IMR-90 (cell line): Measurements from ENCODE around the gene MAP6. TPM values are rescaled to one million over a fixed set of nuclear protein-coding genes. Genes with fewer than 3 reads are reported as not detected.

Source experiments
- ATAC-seq: fragments of 200-7000 bp; cut with Tn5 transposase; 2 replicates; pipeline ENCODE4 v1.9.1; 2020; ENCODE audit warnings: low read depth, mild to moderate bottlenecking, moderate library complexity
- BruUV-seq: library from RNA; stranded (reverse); fragments of 400-500 nt; replicated peaks from 2 replicates; lab custom pipeline; 2021; lab: Mats Ljungman, UMichigan
- CTCF ChIA-PET: fragments of 300-600 bp; formaldehyde crosslinking; extraction: SDS; loops from one replicate; lab custom pipeline; 2021; ENCODE audit warnings: antibody characterized with exemption; lab: Yijun Ruan, JAX
- POLR2A ChIA-PET: fragments of 300-600 bp; sonication (Branson Sonifier 250); formaldehyde crosslinking; loops from one replicate; lab custom pipeline; 2022; ENCODE audit warnings: antibody characterized with exemption; ENCODE audit not compliant: unreplicated experiment; lab: Charles Lee
- DNase-seq: peaks from one replicate; pipeline ENCODE4 v3.0.0; 2013
- H2AFZ ChIP-seq: replicated peaks from 2 replicates; pipeline ENCODE3; 2013; ENCODE audit warnings: low read length, mild to moderate bottlenecking; ENCODE audit not compliant: poor library complexity
- H2AK5ac ChIP-seq: 2 replicates; pipeline ENCODE4 v1.6.1; 2013; ENCODE audit warnings: low read depth, low read length, inconsistent platforms
- H2AK9ac ChIP-seq: replicated peaks from 2 replicates; pipeline ENCODE3; 2013; ENCODE audit warnings: mild to moderate bottlenecking, low read depth, low read length, moderate library complexity; ENCODE audit not compliant: poor library complexity
- H2BK120ac ChIP-seq: 2 replicates; pipeline ENCODE4 v1.6.1; 2013; ENCODE audit warnings: low read depth, low read length, inconsistent platforms
- H2BK15ac ChIP-seq: 3 replicates; pipeline ENCODE4 v1.6.1; 2013; ENCODE audit warnings: low read depth, low read length, inconsistent platforms
- H2BK20ac ChIP-seq: 2 replicates; pipeline ENCODE4 v1.6.1; 2013; ENCODE audit warnings: low read depth, mild to moderate bottlenecking, inconsistent platforms, low read length, moderate library complexity
- H2BK5ac ChIP-seq: 2 replicates; pipeline ENCODE4 v1.6.1; 2013; ENCODE audit warnings: mild to moderate bottlenecking, low read depth, low read length, inconsistent platforms; ENCODE audit not compliant: poor library complexity, severe bottlenecking
- H3K14ac ChIP-seq: replicated peaks from 2 replicates; pipeline ENCODE4 v1.6.1; 2013; ENCODE audit warnings: low read depth, low read length, inconsistent platforms
- H3K18ac ChIP-seq: 2 replicates; pipeline ENCODE4 v1.6.1; 2013; ENCODE audit warnings: low read depth, low read length, control low read depth
- H3K23ac ChIP-seq: 2 replicates; pipeline ENCODE4 v1.6.1; 2013; ENCODE audit warnings: low read depth, low read length, inconsistent platforms
- H3K27ac ChIP-seq: 2 replicates; pipeline ENCODE4 v1.5.1; 2013; ENCODE audit warnings: mild to moderate bottlenecking, control low read depth, low read length; ENCODE audit not compliant: insufficient read depth
- H3K27me3 ChIP-seq: 2 replicates; pipeline ENCODE4 v1.6.1; 2013; ENCODE audit warnings: low read length; ENCODE audit not compliant: control insufficient read depth, insufficient read depth
- H3K36me3 ChIP-seq: 2 replicates; pipeline ENCODE4 v1.6.1; 2013; ENCODE audit warnings: low read length, mixed read lengths; ENCODE audit not compliant: control insufficient read depth, insufficient read depth
- H3K4ac ChIP-seq: 2 replicates; pipeline ENCODE4 v1.6.1; 2013; ENCODE audit warnings: low read depth, low read length, inconsistent platforms
- H3K4me1 ChIP-seq: 2 replicates; pipeline ENCODE4 v1.6.1; 2013; ENCODE audit warnings: low read length, mixed read lengths; ENCODE audit not compliant: control insufficient read depth, insufficient read depth
- H3K4me2 ChIP-seq: 2 replicates; pipeline ENCODE4 v1.6.1; 2013; ENCODE audit warnings: low read depth, mild to moderate bottlenecking, control low read depth, low read length, moderate library complexity
- H3K4me3 ChIP-seq: 2 replicates; pipeline ENCODE4 v1.5.1; 2013; ENCODE audit warnings: low read depth, mild to moderate bottlenecking, control low read depth, low read length, moderate library complexity; ENCODE audit not compliant: insufficient read depth
- H3K56ac ChIP-seq: 2 replicates; pipeline ENCODE4 v1.6.1; 2013; ENCODE audit warnings: low read length, inconsistent platforms; ENCODE audit not compliant: insufficient read depth; ENCODE audit errors: extremely low read depth
- H3K79me1 ChIP-seq, 2 experiments: 2 replicates each; pipeline ENCODE4 v1.6.1; 2013; ENCODE audit warnings: low read length in 2 of 2, inconsistent platforms in 1 of 2, low read depth in 1 of 2
- H3K9ac ChIP-seq: 2 replicates; pipeline ENCODE4 v1.6.1; 2013; ENCODE audit warnings: low read depth, low read length, control low read depth
- H3K9me1 ChIP-seq: 2 replicates; pipeline ENCODE4 v1.6.1; 2013; ENCODE audit warnings: low read length, inconsistent platforms; ENCODE audit not compliant: insufficient read depth
- H3K9me3 ChIP-seq: 2 replicates; pipeline ENCODE4 v1.6.1; 2013; ENCODE audit warnings: low read length; ENCODE audit not compliant: control insufficient read depth, insufficient read depth
- H4K20me1 ChIP-seq: 2 replicates; pipeline ENCODE4 v1.6.1; 2013; ENCODE audit warnings: low read length, inconsistent platforms; ENCODE audit not compliant: insufficient read depth
- H4K5ac ChIP-seq: 2 replicates; pipeline ENCODE4 v1.6.1; 2013; ENCODE audit warnings: mild to moderate bottlenecking, low read depth, low read length, control low read depth
- H4K8ac ChIP-seq, 2 experiments: 2 replicates each; pipeline ENCODE4 v1.6.1; 2013; ENCODE audit warnings: low read depth in 2 of 2, low read length in 2 of 2, control low read depth in 1 of 2, inconsistent platforms in 1 of 2
- H4K91ac ChIP-seq: 2 replicates; pipeline ENCODE4 v1.6.1; 2013; ENCODE audit warnings: low read depth, low read length, inconsistent platforms; ENCODE audit not compliant: insufficient read depth
- BHLHE40 ChIP-seq: fragments of 150-350 bp; IDR thresholded peaks from 2 replicates; pipeline ENCODE4 v1.6.1; 2016; ENCODE audit warnings: mild to moderate bottlenecking, low read depth, low read length
- CEBPB ChIP-seq: IDR thresholded peaks from 2 replicates; pipeline ENCODE4 v1.6.1; 2012; ENCODE audit warnings: low read depth, low read length, improper control_type of control experiment
- CHD1 ChIP-seq: IDR thresholded peaks from 2 replicates; pipeline ENCODE4 v1.6.1; 2012; ENCODE audit warnings: low read depth, low read length, improper control_type of control experiment
- ELK1 ChIP-seq: fragments of 150-350 bp; IDR thresholded peaks from 2 replicates; pipeline ENCODE4 v1.6.1; 2016; ENCODE audit warnings: low read depth, mild to moderate bottlenecking, low read length, moderate library complexity, borderline replicate concordance
- FOS ChIP-seq: fragments of 150-350 bp; IDR thresholded peaks from 2 replicates; pipeline ENCODE4 v1.6.1; 2016; ENCODE audit warnings: low read depth, low read length
- MAFK ChIP-seq: IDR thresholded peaks from 2 replicates; pipeline ENCODE4 v1.6.1; 2012; ENCODE audit warnings: low read depth, low read length, improper control_type of control experiment
- MAZ ChIP-seq: IDR thresholded peaks from 2 replicates; pipeline ENCODE4 v1.6.1; 2012; ENCODE audit warnings: low read depth, mild to moderate bottlenecking, low read length, improper control_type of control experiment, moderate library complexity, borderline replicate concordance
- MXI1 ChIP-seq: IDR thresholded peaks from 2 replicates; pipeline ENCODE4 v1.6.1; 2012; ENCODE audit warnings: low read depth, mild to moderate bottlenecking, low read length, moderate library complexity, borderline replicate concordance
- POLR2A ChIP-seq: IDR thresholded peaks from 2 replicates; pipeline ENCODE4 v1.6.1; 2012; ENCODE audit warnings: mild to moderate bottlenecking, low read depth, low read length
- RAD21 ChIP-seq: IDR thresholded peaks from 2 replicates; pipeline ENCODE4 v1.6.1; 2012; ENCODE audit warnings: low read length, improper control_type of control experiment
- RFX5 ChIP-seq: IDR thresholded peaks from 2 replicates; pipeline ENCODE4 v1.8.0; 2012; ENCODE audit warnings: low read depth, mild to moderate bottlenecking, low read length, moderate library complexity
- SMC3 ChIP-seq: fragments of 150-350 bp; IDR thresholded peaks from 2 replicates; pipeline ENCODE4 v1.6.1; 2016; ENCODE audit warnings: low read depth, mild to moderate bottlenecking, antibody characterized with exemption, low read length, moderate library complexity
- USF2 ChIP-seq: fragments of 150-350 bp; IDR thresholded peaks from 2 replicates; pipeline ENCODE4 v1.6.1; 2017; ENCODE audit warnings: mild to moderate bottlenecking, antibody characterized with exemption, low read length, low read depth
- WGBS, 2 experiments: methylation state at CpG; one replicate each; pipeline versions ENCODE4 v1.1.5 to v1.1.7; 2013; ENCODE audit warnings: missing lambda C conversion rate in 2 of 2; ENCODE audit not compliant: insufficient read length in 1 of 2; ENCODE audit errors: extremely low coverage in 2 of 2; 5-methylcytosine and 5-hydroxymethylcytosine counted together
- dilution Hi-C: fragments of 300-500 bp; cut with HindIII; formaldehyde crosslinking; loops from one replicate; pipeline ENCODE4 v1.14.3; 2018; ENCODE audit warnings: low sequenced_read_pairs; ENCODE audit not compliant: unreplicated experiment
- in situ Hi-C: fragments of 300-500 bp; cut with MboI; formaldehyde crosslinking; loops from 3 replicates; pipeline ENCODE4 v1.14.3; 2019; ENCODE audit warnings: low sequenced_read_pairs, inconsistent platforms, mixed read lengths
- intact Hi-C: fragments of 100-400 bp; cut with micrococcal nuclease; formaldehyde crosslinking; loops from 2 replicates; pipeline ENCODE4 v1.10.0; 2022
- polyA plus RNA-seq, 3 experiments: library from polyadenylated mRNA; depleted of rRNA; stranded (reverse); fragments of >200 nt; gene quantifications; 2 replicates each; pipeline ENCODE4 v1.2.3, GENCODE V29; 2012; ENCODE audit warnings: low replicate concordance in 1 of 3
- total RNA-seq: library from RNA; depleted of rRNA; stranded (reverse); fragments of >200 nt; gene quantifications from 2 replicates; pipeline ENCODE4 v1.2.3, GENCODE V29; 2012

The MAP6 gene
- total and polyA plus RNA-seq, 2 of the 4 experiments (the other 2 are of a cell fraction) = 3.0 to 3.4 TPM

GRCh38 chr11:75717608-75718418 lies 49.0 kb upstream of the MAP6 start, which contains the start of gene MOGAT2 (continued):
- no peak for TF ChIP-seq MAZ

- H3K9ac ChIP-seq = no peak overlapping the region
- WGBS, 2 experiments = 25% methylated on average over 3 of the region's 3 CpGs; no CpG with 5 or more reads in 1 of the 2 experiments
- dilution Hi-C loops (no loop called here), intact Hi-C loops (no loop called here), in situ Hi-C loops (no loop called here)
- H2BK15ac ChIP-seq = no peak overlapping the region
- no peaks in the 10 kb centered on the region for H3K36me3 ChIP-seq
- H3K27me3 ChIP-seq = peaks cover 61% of the 10 kb centered on the region
- no peak overlapping the region for H2BK120ac ChIP-seq
- H3K4ac ChIP-seq = no peak overlapping the region
- H3K4me1 ChIP-seq = no peaks in the 10 kb centered on the region
- no peak overlapping the region for H3K18ac ChIP-seq
- H3K4me2 ChIP-seq = no peak overlapping the region
- H4K20me1 ChIP-seq = no peaks in the 10 kb centered on the region; the same call in 1 of the 2 replicates
- H2BK20ac ChIP-seq = no peak overlapping the region
- no peak overlapping the region for H3K14ac ChIP-seq
- H2AK9ac ChIP-seq = no peak overlapping the region
- no peak overlapping the region for H2AFZ ChIP-seq
- no peaks in the 10 kb centered on the region for H3K79me1 ChIP-seq
- no peak overlapping the region for H4K91ac ChIP-seq
- no peak overlapping the region for H3K4me3 ChIP-seq
- no peak overlapping the region for H3K56ac ChIP-seq
- no peak overlapping the region for H2BK5ac ChIP-seq
- no peak overlapping the region for H2AK5ac ChIP-seq
- no peak overlapping the region for H3K23ac ChIP-seq
- H3K27ac ChIP-seq = no peak overlapping the region
- no peak overlapping the region for H4K5ac ChIP-seq
- no peaks in the 10 kb centered on the region for H3K9me1 ChIP-seq
- no TSS peak for BruUV-seq
- POLR2A ChIA-PET = no interaction called here
- no peak for ATAC-seq
- DNase-seq = no peak
- no peak overlapping the region for H4K8ac ChIP-seq
- H3K9me3 ChIP-seq = no peaks in the 10 kb centered on the region
- CTCF ChIA-PET = no interaction called here
- no peak for TF ChIP-seq MAFK
- no peak for TF ChIP-seq MAZ
- no peak for TF ChIP-seq RFX5
- no peak for TF ChIP-seq CHD1
- no peak for TF ChIP-seq CEBPB
- no peak for TF ChIP-seq RAD21
- TF ChIP-seq USF2 = no peak
- TF ChIP-seq ELK1 = no peak
- no peak for TF ChIP-seq SMC3
- TF ChIP-seq POLR2A = no peak
- no peak for TF ChIP-seq FOS
- TF ChIP-seq BHLHE40 = no peak
- TF ChIP-seq MXI1 = no peak
Measured at GRCh38 chr11:75716659-75717058, 47.8 kb upstream of the MAP6 start.
